Limb (tissue), 2 donors: ENCODE data around the gene C12orf42.

Source experiments
- DNase-seq, 2 donors: peaks; one replicate each; pipeline ENCODE4 v3.0.0-alpha.2; 2016; ENCODE audit errors: extremely low spot score in 2 of 2

C12orf42 gene

DNA sequence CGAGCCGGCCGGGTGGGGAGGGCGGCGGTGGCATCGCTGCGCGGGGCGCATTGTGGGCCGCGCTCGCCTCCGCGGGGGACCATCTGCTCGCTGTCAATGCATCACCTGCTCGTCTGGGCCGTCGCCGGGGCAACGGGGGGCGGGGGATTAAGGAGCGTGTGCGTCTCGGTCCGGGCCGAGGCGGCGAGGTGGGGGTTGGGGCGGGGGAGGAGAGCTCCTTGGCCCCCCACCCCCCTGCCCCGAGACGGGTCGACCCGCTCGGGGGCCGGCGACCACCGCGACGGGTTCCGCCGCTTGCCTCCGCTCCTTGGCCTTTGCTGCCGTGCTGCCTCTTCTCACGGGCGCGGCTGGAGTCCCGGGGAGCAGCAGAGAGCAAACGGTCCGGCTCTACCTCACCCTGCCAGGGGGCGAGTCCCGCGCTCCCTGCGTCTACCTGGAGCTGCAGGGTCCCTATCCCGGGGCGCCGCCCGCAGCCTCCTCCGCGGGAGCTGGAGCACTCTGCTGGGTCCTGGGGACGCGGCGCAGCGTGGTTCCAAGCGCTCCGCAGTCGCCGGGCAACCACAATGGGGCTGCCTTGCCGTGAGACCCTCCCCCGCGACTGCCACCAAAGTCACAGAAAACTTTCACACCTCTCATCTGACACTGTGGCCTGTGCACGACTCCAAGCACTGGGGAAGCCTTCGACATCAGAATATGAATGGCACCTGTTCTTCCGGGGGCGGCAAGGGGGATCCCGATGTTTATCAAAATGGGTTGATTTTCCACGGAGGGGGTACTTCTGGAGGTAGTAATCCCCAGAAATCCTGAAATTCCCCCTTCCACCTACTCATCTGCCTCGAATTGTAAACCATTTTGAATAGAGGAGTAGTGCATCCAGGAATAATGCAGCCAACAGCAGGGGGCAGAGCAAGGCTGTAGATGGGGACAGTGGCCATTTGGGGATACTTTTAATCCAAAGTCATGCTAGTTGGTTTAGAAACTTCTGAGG lies at the start of gene C12orf42:
Gene C12orf42, minus strand, starts transcription at position 500 of the 988 bp plus-strand sequence. CDS start 17,542 bp downstream, outside the sequence.
- DNase-seq, result peak; percentile 10 to 80

DNA sequence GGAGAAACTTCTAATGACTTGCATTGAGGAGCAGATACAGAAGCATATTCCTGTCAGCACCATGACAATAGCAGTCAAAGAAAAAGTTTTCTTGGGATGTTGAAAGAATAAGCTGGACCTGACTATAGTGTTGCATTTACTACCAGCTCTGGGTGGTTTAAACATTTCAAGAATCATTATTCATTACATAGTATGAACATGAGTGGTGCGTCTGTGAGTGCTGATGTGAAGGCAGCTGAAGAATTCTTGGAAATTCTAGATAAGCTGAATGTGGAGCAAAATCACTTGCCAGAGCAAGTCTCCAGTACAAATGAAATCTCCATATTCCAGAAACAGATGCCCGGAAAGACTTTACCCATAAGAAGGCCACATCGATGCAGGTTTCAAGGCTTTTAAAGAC lies 46.3 kb upstream of the C12orf42 start:
- no peak for DNase-seq

DNA sequence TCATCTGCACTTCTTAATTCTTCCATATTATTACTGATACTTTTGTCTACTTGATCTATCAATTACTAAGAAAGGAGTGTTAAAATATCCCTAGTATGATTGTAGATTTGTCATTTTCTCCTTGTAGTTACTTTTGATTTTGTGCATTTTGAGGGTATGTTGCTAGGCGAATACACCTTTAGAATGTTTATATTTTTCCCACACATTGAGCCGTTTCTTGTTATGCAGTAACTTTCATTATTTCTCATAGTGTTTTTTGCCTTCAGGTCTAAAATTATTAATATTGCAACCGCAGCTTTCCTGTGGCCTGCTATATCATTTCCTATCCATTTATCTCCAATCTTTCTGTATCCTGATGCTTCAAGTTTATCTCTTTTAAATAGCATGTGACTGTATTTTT lies 44.6 kb upstream of the C12orf42 start:
- DNase-seq, result no peak

DNA sequence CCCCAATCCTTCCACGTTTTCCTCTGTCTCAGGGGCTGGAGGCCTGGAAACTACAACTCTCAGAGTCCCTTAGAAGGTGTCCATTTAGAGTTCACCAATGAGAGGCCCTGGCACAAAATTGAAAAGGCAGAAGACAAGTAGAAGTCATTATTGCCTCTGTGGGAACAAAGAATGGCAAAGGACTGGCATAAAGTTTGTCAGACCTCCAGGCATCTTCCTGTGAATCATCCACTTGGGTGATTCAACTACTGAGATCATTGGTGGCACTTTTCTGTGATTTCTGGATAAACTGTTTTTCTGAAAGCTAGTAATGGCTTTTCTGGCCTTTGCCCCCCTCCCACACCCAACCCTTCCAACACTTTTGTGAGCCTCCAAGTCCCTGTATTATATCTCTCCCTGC lies 42.6 kb upstream of the C12orf42 start:
- no peak for DNase-seq

DNA sequence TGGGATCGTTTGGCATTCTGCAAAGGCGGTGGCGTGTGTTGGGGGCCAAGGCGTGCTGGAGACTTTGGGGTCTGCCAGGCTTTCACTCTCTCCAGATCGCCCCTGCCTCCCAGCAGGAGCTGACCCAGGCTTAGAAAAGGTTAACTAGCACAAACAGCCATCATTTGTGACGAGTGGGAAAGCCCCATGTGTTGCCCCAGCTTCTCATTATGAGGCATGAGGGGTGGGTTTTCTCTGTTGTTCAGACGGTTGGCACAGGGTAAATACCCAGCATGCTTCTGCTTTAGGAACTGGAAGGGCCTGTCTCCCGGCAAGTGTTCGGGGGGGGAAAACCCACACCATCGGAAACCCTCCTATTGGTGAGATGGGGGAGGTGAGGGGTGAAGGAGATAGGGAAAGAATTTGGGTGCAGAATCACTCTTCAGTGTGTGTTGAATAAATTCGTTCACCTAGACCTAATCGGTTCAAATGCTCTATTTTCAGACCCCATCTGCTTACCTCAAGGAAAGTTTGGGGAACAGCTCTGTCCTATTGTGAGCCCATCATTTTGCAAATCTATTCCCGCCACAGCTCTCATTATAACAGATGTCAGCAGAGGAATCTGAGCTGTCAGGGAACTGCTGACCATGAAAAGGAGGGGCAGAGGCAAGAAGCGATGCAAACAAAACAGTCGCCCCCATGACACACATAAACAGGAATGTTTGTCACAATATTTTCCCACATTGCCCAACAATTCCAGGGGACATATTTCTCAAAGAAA lies 34.7 kb upstream of the C12orf42 start:
- peak in 1 of 2 donors; percentile 34 for DNase-seq

DNA sequence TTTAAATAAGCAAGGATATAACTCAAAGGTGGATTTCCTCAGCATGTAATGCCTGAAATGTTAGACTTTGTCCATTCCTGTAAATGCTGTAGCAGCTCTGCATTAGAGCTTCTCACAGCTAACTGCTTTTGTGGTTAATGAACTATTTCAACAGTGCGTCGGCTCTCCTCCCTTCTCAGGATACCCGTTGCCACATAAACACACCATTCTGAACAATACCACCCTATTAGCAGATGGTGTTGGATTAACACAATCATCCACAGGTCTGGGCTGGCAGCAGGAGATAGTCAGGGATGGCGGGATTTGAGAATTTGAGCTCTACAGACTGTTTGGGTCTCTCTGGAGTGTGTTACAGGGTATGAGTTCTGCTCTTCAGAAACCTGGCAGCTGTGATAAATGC lies 33.5 kb upstream of the C12orf42 start:
- DNase-seq, result no peak

DNA sequence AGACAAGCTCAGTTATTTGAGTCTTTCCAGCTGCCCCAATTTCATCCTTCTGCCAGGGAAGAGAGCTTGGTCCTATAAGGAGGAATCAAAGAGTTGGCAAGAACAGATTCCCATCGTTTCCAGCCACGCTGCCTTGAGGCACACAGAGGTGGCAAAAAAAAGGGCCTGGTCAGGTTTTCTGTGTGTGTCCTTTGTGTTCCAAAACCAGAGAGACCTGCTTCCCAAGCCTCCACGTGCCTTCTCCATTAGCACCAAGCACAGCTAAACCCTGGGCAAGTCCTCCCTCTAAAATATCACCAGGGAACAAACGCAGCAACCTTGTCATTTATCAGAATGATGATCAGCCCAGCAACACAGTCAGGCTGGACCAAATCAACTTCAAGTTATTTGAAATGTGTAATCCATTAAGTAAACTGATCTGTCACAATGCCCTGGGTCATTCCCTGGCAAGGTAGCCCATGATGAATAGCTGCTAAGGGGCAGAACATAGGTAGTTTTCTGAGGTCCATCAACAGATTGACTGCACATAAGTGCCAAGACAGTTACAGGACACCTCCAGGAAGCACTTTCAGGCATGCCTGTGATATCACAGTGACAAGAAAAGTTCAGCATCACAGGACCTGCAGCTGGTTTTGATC lies 28.6 kb upstream of the C12orf42 start:
- DNase-seq, result no peak

DNA sequence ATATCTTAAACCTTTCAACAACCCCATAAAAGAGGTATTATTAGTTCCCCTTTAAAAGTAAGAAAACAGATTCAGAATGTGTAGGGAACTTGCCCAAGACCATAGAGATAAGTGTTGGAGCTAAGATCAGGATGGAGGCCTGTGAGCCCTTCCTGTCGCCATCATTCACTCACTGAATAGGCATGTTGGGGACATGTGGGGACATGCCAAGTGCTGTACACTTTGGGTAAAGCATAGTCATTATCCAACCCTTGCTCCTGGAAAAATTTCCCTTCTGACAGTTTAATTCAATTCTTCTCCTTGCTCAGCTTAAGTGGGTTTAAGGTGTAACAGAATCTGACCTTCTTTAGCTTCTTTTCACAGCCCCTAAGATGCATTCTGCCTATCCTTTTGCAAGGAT lies 28.0 kb upstream of the C12orf42 start:
- no peak for DNase-seq

DNA sequence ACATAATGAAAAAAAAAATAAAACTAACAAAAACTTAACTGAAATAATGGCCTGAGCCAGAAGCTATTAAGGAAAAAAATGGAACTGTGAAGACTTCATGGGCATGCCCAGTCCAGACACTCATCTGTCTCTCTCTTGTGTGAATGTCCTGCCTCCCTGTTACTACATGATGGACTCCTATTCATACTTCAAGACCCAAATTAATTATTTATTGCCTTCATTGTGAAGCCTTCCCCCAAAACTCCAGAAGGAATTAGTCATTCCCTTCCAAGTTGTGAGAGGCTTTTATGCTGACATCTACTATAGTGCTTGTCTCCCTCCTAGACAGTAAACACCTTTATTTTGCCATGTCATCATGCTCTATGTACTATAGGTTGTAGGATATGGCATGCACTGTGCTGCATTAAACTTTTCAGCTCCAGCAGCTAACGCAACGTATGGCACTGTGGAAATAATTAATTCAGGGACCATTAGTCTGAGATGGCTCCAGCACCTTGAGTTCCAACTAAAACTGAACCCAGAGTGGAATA lies 25.0 kb upstream of the C12orf42 start:
- no peak for DNase-seq

DNA sequence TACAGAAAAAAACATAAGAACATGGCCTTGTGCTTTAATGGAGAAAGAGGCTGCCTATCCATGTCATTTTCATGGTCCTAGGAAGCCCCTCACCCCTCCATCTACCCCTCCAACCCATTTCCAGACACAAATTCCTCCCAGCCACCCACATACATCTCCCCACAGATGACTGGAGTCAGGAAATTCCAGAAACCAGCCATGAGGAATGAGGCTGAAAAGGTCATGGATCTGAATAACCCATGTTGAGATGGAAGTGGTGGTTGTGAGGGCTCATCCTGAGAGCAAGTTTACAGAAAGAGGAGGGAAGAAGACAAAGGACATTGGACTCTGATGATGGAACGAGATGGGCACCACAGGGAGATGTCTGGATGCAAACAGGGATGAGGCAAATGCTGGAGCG lies 23.9 kb upstream of the C12orf42 start:
- no peak for DNase-seq

DNA sequence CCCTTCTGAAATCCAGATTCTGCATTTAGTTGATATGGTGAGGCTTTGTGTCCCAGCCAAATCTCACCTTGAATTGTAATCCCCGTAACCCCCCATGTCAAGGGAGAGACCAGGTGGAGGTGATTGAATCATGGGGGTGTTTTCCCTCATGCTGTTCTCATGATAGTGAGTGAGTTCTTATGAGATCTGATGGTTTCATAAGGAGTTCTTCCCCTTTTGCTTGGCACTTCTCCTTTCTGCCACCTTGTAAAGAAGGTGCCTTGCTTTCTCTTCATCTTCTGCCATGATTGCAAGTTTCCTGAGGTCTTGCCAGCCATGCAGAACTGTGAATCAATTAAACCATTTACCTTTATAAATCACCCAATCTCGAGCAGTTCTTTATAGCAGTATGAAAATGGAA lies 23.1 kb upstream of the C12orf42 start:
- no peak for DNase-seq

DNA sequence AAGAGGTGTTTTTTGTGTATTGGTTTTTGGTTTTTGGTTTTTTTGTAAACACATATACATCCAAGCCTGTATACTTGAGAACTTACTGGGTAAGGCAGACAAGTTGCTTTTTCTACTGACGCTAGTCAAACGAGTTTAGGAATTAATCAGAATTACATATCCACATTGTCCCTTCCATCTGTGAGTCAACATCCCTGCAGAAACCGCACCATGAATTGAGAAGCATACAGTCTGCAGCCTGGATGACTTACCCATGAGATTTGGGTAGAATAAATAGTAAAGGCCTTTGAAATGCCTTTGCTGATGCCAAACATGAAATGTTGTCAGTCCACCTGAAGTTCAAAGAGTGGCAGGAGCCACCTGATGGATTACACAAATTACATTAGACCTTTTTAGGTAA lies 21.4 kb upstream of the C12orf42 start:
- DNase-seq, result no peak

DNA sequence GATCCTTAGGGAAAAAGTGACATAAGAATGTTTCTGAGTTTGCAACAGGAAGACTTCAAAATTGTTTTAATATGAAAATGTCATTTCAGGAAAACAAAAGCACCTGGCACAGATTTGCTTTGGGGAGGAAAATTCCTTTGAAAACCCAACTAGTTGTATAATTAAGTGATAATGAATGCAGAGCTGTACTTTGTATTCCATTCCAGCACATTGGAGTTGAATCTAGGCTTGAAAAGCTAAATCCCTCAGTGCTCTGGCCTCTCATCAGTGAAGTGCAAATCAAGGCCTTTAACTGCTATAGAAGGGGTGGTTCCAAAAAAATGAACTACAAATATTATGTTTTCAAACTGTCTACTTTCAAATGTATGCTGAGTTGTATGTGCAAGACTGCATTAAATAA lies 19.6 kb upstream of the C12orf42 start:
- DNase-seq, result no peak

DNA sequence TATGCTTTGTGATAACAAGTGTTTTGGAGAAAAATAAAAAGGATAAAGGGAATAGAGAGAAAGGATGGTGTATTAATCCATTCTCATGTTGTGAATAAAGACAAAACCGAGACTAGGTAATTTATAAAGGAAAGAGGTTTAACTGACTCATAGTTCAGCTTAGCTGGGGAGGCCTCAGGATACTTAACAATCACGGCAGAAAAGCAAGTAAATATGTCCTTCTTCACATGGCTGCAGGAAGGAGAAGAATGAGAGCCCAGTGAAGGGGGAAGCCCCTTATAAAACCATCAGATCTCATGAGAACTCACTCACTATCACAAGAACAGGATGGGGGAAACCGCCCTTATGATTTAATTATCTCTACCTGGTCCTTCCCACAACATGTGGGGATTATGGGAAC lies 18.1 kb upstream of the C12orf42 start:
- DNase-seq, result no peak

DNA sequence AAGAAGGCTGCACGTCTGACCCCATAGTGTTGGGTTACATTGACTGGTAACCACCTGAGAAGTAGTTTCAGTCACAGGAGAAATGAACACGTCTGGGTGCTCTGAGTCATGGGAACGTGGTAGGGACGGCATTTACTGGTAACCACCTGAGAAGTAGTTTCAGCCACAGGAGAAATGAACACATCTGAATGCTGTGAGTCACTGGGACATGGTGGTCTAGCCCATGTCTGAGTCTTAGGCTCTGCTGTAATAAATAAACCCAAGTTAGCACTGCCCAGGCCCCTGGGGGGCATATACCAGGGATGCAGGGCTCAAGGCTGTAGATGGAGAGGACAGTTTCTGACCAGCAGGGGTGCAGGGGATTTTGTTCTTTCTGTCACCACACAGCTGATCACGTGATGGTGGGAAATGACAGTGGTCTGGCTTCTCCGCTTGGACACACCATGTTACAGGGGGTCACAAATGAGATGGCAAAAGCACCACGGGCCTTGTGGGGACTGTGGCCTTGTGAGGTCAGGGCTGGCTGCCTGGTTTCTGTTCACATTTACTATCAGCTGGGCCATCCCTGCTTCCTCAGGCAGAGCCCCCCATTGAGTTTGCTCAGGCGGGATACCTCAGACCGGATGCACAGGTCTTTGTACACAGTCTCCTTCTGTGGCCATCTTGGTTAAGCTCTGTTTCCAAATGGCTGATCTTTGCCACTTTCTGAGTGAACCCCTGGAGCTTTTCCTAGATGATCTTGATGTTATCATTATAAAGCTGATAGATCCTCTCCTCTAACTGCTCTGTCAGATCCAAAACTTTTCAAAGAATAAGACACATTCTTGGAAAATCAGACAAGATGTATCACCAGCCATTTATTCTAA lies 9.8 kb upstream of the C12orf42 start:
- no peak for DNase-seq

DNA sequence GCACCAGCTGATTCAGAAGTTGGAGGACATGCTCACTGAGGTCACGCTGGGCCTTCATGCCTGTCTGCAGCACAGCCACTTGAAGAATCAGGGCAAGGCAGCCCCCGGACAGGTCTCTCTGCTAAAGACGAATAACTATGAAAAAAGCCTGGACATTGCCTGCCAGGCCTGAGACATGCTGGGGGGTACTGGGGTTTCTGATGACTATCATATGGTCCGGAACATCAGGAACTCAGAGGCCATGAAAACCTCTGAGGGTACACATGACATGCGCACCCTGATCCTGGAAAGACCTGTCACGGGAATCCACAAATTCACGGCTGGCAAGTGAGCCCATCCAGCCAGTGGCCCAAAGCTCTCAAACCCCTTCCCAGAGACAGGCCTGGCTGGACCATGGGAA lies 8.8 kb upstream of the C12orf42 start:
- DNase-seq, result no peak

DNA sequence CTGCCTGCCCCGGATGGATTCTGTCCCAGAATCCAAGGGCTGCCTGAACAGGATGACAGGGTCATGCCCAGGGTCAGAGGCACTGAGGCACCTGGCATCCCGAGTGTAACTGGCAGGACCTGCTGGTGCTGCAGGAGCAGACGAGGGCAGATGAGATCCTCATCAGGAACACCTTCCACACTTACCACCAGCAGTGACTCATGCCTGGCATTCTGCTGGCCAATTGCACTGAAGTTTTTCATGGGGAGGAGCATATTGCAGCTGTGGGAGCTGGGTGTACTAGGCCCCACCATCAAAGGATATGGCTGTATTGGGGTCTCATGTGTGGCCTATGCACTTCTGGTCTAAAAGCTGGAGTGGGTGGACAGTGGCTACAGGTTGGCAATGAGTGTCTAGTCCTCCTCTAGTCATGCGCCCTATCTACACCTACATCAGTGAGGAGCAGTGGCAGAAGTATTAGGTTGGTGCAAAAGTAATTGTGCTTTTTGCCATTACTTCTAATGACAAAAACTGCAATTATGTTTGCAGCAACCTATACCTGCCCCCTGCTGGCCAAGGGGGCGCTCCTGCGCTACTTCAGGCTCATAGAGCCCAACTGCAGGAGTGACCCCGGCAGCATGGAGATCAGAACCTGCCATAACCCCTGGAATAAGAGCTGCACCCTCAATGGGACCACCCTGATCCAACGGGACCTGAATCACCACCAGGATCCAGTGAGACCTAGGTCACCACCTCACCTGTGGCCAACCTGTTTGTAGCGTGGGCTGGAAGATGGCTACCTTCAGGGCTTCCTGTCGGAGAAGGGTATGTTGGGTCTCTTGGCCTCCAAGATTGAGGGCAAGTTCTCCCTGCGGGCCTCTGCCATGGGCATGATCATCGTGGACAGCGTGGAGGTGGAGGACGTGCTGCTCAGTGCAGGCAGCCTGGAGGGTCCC lies 8.0 kb upstream of the C12orf42 start:
- no peak for DNase-seq

DNA sequence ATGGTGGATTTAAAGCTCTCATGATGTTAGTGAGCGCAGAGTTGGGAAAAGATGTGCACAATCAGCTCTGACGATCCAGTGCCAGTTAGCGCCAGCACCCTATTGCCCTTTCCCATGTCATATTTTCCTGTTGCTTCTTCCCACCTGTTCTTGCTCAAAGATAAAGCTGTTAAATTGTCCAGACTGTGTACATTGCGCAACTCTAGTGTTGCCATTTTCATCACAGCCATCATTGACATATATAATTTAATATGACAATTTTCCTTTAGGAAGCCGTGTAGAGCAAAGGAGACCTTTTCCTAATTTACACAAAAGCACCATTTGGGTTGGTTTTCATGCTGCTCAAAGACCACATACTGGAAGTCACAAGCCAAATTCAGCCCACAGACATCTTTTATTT lies 5.7 kb upstream of the C12orf42 start:
- no peak for DNase-seq

DNA sequence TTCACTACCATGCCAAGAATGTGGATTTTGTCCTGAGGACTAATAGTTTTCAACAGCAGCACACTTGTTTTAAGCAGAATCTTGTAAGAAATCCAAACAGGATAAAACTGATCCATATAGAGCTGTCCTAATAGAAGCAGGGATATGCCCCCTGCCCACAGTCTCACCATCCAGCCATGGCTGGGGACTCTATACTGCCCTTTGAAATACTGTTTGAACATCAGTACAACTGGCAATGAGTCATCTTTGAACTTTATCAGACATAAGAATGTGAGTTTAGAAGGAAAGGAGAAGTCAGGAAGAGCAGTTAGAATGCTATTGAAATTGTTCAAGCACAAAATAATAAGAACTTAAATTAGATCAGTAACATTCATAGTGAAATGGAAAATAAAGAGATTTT lies 3.8 kb upstream of the C12orf42 start:
- DNase-seq, result no peak

DNA sequence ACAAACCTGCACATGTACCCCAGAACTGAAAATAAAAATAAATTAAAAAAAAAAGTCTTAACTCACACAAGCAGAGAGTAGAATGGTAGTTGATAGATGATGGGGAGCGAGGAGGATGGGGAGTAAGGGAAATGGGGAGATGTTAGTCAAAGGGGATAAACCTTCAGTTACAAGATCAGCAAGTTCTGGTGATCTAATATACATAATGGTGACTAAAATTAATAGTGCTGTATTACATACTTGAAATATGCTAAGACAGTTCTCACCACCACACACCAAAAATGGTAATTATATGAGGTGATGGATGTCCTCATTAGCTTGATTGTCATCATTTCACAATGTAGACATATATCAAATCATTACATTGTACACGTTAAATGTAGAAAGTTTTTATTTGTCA lies 3.2 kb upstream of the C12orf42 start:
- no peak for DNase-seq
